ENCODE measurements around the gene GABRG3. TPM values are rescaled to one million over a fixed set of nuclear protein-coding genes. Genes with fewer than 3 reads are reported as not detected.

The GABRG3 gene
- total RNA-seq, 1 donor from 2014 or later = not detected

GRCh38 chr15:27579738-27580137 lies 608.8 kb downstream of the GABRG3 start:
- Histone ChIP-seq H3K4me3 (no peak overlapping the region), H3K4me1 (no peaks in the 10 kb centered on the region), H3K36me3 (no peaks in the 10 kb centered on the region), H3K27me3 (ENCODE audit: low read depth) (no peaks in the 10 kb centered on the region), H3K9me3 (no peaks in the 10 kb centered on the region), H3K27ac (no peak overlapping the region)
- intact Hi-C loops (cut with DNase I) = no loop called here
- no peak for TF ChIP-seq CTCF (IDR thresholded peaks at IDR 0.05)
- DNase-seq (no peak), ATAC-seq (no peak)

DNA sequence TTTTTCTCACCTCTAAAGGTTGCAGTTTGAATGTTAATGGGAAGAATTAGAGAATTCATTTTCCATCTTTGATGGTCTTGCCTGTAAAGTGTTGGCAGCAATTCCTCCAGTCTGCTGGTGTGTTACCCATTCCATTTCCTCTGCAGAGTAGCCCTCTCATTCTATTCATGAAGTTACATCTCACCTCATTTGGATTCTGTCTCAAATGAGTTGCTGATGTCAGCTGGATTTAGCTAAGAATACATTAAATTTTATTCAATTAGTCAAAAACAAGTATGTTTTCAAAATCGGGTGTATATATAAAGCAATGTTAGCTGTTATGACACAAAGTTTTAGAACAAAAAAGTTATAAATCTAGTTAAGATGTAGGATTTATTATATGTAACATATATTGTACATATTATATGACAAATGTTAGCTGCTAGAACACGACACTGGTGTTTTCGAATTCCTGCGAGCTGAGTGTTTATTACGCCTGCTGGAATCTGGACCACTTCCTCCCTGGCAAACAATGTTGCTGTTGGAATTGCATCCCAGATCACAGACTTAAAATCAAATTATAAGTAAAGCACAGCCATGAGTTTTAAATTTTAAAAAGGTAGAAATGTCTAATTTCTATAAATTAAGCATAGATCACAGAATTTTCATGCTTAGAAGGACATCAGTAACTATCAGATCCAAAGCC lies 611.9 kb downstream of the GABRG3 start:
- intact Hi-C loops (cut with DNase I) = no loop called here
- H3K9me3 ChIP-seq = no peaks in the 10 kb centered on the region
- DNase-seq = no peak

DNA sequence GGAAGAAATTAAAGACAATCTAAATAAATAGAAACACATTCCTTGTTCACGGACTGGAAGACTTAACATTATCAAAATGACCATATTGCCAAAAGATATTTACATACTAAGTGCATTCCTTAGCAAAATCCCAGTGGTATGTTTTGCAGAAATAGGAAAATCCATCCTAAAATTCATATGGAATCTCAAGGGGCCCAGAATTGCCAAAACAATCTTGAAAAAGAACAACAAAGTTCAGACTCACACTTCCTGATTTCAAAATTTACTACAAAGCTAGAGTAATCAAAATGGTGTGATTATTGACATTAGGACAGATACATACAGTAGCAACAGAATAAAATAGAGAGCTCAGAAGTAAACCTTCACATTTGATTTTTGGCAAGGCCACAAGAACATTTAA lies 612.7 kb downstream of the GABRG3 start:
- Histone ChIP-seq H3K4me1 (no peaks in the 10 kb centered on the region), H3K9me3 (no peaks in the 10 kb centered on the region), H3K27ac (no peak overlapping the region), H3K4me3 (no peak overlapping the region), H3K27me3 (ENCODE audit: low read depth) (no peaks in the 10 kb centered on the region), H3K36me3 (no peaks in the 10 kb centered on the region)
- no peak for ATAC-seq
- TF ChIP-seq CTCF (IDR thresholded peaks at IDR 0.05) = no peak
- no peak for DNase-seq
- intact Hi-C loops (cut with DNase I) = no loop called here

More for the DNA sequence above, 611.9 kb downstream of the GABRG3 start:
- Histone ChIP-seq H3K4me3 (no peak overlapping the region), H3K27ac (no peak overlapping the region), H3K27me3 (ENCODE audit: low read depth) (no peaks in the 10 kb centered on the region), H3K4me1 (no peaks in the 10 kb centered on the region), H3K36me3 (no peaks in the 10 kb centered on the region)
- no peak for TF ChIP-seq CTCF (IDR thresholded peaks at IDR 0.05)
- ATAC-seq = no peak

DNA sequence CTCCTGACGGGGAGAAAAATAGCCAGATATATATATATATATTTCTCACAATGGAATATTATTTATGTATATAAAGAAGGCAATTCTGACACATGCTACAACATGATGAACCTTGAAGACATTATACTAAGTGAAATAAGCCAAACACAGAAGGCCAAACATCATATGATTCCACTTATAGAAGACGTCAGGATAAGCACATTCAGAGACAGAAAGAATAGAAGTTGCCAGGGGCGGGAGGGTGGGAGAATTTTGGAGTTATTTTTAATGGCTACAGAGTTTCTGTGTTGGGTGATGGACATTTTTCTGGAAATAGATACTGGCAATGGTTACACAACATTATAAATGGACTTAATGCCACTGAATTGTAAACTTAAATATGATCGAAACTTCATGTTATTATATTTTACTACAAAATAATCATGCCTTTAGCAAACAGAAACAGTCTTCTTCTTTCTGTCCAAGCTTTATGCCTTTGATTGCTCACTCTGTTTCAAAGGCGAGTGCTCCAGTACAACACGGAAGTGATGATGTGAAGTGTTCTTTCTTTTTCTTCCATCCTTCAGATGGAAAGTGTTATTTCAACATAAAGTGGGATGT lies 614.2 kb downstream of the GABRG3 start:
- intact Hi-C loops (cut with DNase I) = no loop called here
- Histone ChIP-seq H3K36me3 (no peaks in the 10 kb centered on the region), H3K27me3 (ENCODE audit: low read depth) (no peaks in the 10 kb centered on the region), H3K4me1 (no peaks in the 10 kb centered on the region), H3K27ac (no peak overlapping the region), H3K9me3 (no peaks in the 10 kb centered on the region), H3K4me3 (no peak overlapping the region)
- ATAC-seq (no peak), DNase-seq (no peak)
- no peak for TF ChIP-seq CTCF (IDR thresholded peaks at IDR 0.05)

- no peak for ATAC-seq
- DNase-seq = no peak
- intact Hi-C loops (cut with DNase I) = no loop called here
Measured at GRCh38 chr15:27587810-27588209, 616.8 kb downstream of the GABRG3 start.

More at GRCh38 chr15:27587810-27588209, 616.8 kb downstream of the GABRG3 start:
- no peaks in the 10 kb centered on the region for H3K27me3 ChIP-seq (ENCODE audit: low read depth)
- no peak for TF ChIP-seq CTCF (IDR thresholded peaks at IDR 0.05)
- no peaks in the 10 kb centered on the region for H3K36me3 ChIP-seq
- no peak overlapping the region for H3K4me3 ChIP-seq
- no peak overlapping the region for H3K27ac ChIP-seq
- H3K4me1 ChIP-seq = no peaks in the 10 kb centered on the region
- H3K9me3 ChIP-seq = no peaks in the 10 kb centered on the region
